K562 (cell line): ENCODE data around the gene PDE4A. TPM values are rescaled to one million over a fixed set of nuclear protein-coding genes. Genes with fewer than 3 reads are reported as not detected.
A peak's percentile ranks its signal among the peaks of the same experiment; 100 is the strongest.

Experiments used
- CC2D1A ChIP-seq: fragments of 450-650 bp; IDR thresholded peaks from 2 replicates; pipeline ENCODE4 v1.6.1; 2017; ENCODE audit warnings: mild to moderate bottlenecking
- CTBP1 ChIP-seq: fragments of 450-650 bp; IDR thresholded peaks from 2 replicates; pipeline ENCODE4 v1.6.1; 2016; ENCODE audit warnings: borderline replicate concordance
- ERF ChIP-seq: fragments of 450-650 bp; formaldehyde crosslinking; IDR thresholded peaks from 2 replicates; pipeline ENCODE4 v1.4.0; 2020; ENCODE audit warnings: mild to moderate bottlenecking, mixed read lengths
- FOS ChIP-seq: IDR thresholded peaks from 3 replicates; pipeline ENCODE4 v1.6.1; 2011; ENCODE audit not compliant: insufficient read length; ENCODE audit errors: extremely low read depth
- KAT2B ChIP-seq: IDR thresholded peaks from one replicate; pipeline ENCODE4 v1.6.1; 2012; ENCODE audit warnings: low read depth, mild to moderate bottlenecking, control low read depth, inconsistent platforms, low read length, moderate library complexity
- L3MBTL2 ChIP-seq: fragments of 450-650 bp; IDR thresholded peaks from 2 replicates; pipeline ENCODE4 v1.6.1; 2016; ENCODE audit warnings: mild to moderate bottlenecking, moderate library complexity
- LCOR ChIP-seq: sonication (generic); formaldehyde crosslinking; IDR thresholded peaks from 2 replicates; pipeline ENCODE4 v1.8.0; 2022; ENCODE audit warnings: mild to moderate bottlenecking, missing genetic modification reagents
- MAFK ChIP-seq: IDR thresholded peaks from 2 replicates; pipeline ENCODE4 v1.6.1; 2011; ENCODE audit warnings: low read length, improper control_type of control experiment
- MEIS2 ChIP-seq: fragments of 450-650 bp; IDR thresholded peaks from 2 replicates; pipeline ENCODE4 v1.6.1; 2014; ENCODE audit warnings: mild to moderate bottlenecking; ENCODE audit not compliant: partially characterized antibody
- NFE2 ChIP-seq: IDR thresholded peaks from 2 replicates; pipeline ENCODE4 v1.6.1; 2014; ENCODE audit warnings: antibody characterized with exemption, low read depth
- PURB ChIP-seq: sonication (generic); formaldehyde crosslinking; IDR thresholded peaks from 2 replicates; pipeline ENCODE4 v1.9.0; 2021; ENCODE audit warnings: low read depth, mild to moderate bottlenecking, missing genetic modification reagents
- RFX7 ChIP-seq: fragments of 250-450 bp; sonication (Bioruptor Pico); IDR thresholded peaks from 2 replicates; pipeline ENCODE4 v1.5.1; 2021; ENCODE audit warnings: mild to moderate bottlenecking
- SIX5 ChIP-seq, 2 experiments: IDR thresholded peaks; 2 replicates each; pipeline ENCODE4 v1.6.1; 2011; ENCODE audit warnings: low read length in 2 of 2, borderline replicate concordance in 1 of 2, low read depth in 1 of 2, mild to moderate bottlenecking in 1 of 2, moderate library complexity in 1 of 2; ENCODE audit not compliant: insufficient read depth in 1 of 2
- SMARCA5 ChIP-seq: fragments of 450-650 bp; IDR thresholded peaks from 2 replicates; pipeline ENCODE4 v1.6.1; 2016
- ZNF354B ChIP-seq: fragments of 250-450 bp; sonication (Bioruptor Pico); IDR thresholded peaks from 2 replicates; pipeline ENCODE4 v1.4.0; 2020
- polyA plus RNA-seq, 8 experiments: library from polyadenylated mRNA; depleted of rRNA in 4 of 8; stranded (reverse) in 5 of 8; unstranded in 3 of 8; fragments of >200 nt; fragmentation: Nextera tagmentation in 2 of 8; fragmentation: Illumina TruSeq in 1 of 8; extraction: Ambion mirVana in 2 of 8; extraction: Trizol in 1 of 8; gene quantifications; 2 replicates each; pipeline versions ENCODE4 v1.2.1 to v1.2.3, GENCODE V29; 2011 to 2014; ENCODE audit warnings: inconsistent platforms in 1 of 8, missing spikeins in 1 of 8
- total RNA-seq, 7 experiments: library from RNA; depleted of rRNA in 6 of 7; stranded (reverse); fragments of >200 nt in 6 of 7; fragmentation: Illumina TruSeq in 2 of 7; extraction: Trizol in 2 of 7; gene quantifications; 2 replicates each; pipeline versions ENCODE4 v1.2.1 to v1.2.3, GENCODE V29; 2011 to 2021; ENCODE audit warnings: low replicate concordance in 1 of 7
- TF ChIP-seq, protein P1 (sequence below): fragments of 250-450 bp; sonication (Bioruptor Pico); IDR thresholded peaks from 2 replicates; pipeline ENCODE4 v1.5.0; 2021
- TF ChIP-seq, protein P2 (sequence below), 2 experiments: fragments of 450-650 bp in 1 of 2; IDR thresholded peaks; 2 replicates each; pipeline ENCODE4 v1.6.1; 2011 to 2017; ENCODE audit warnings: low read depth in 2 of 2, antibody characterized with exemption in 1 of 2, borderline replicate concordance in 1 of 2, low read length in 1 of 2, mild to moderate bottlenecking in 1 of 2, mixed read lengths in 1 of 2; ENCODE audit not compliant: control insufficient read depth in 1 of 2
- TF ChIP-seq, protein P3 (sequence below): fragments of 250-450 bp; sonication (Bioruptor Pico); IDR thresholded peaks from 2 replicates; pipeline ENCODE4 v1.4.0; 2020

Gene PDE4A
- total and polyA plus RNA-seq, 9 of the 15 experiments (the other 6 are each of a cell fraction or from before 2014, with no cell fraction given), result 0.66 to 26.9 (median 4.6) TPM

DNA sequence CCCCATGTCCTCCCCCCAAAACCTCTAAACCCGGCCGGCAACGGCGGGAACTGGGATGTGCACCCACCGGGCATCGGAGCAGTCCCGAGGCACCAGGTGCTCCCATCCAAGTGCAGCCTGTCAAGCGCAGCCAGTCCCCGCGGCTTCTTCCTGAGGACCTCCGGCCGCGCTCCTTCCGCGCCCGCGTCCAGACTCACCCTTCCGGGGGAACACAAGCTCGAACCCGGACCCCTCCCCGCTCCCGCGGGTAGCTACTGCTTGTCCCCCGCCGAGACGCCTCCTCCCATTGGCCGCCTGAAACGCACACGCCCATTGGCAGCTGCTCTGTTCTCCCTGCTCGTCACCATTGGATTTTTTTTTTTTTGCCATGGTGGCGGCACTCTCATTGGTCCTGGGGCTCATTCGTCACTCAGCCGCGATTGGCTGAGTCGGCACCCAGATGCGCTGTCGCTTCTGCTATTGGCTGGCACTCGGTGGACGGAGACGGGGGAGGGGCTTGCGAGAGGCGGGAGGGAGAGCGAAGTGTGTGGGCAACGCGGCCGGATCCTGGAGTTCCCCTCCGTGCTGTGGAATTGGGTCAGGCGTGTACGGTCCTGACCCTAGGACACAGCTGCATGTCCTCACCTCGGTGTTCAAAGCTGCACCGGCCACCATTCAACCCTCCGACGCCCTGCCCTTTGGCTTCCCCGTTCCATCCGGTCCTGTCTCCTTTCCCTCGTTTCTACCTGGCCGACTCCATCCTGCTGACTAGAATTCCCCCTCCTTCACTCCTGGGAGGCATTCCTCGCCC is 39.8 kb upstream of the PDE4A start, which contains the start of gene TYK2 (continued):
- TF ChIP-seq L3MBTL2, result peak; percentile 91
- no peak; the same call in 1 of the 2 replicates for TF ChIP-seq CC2D1A
- TF ChIP-seq, protein P1, sequence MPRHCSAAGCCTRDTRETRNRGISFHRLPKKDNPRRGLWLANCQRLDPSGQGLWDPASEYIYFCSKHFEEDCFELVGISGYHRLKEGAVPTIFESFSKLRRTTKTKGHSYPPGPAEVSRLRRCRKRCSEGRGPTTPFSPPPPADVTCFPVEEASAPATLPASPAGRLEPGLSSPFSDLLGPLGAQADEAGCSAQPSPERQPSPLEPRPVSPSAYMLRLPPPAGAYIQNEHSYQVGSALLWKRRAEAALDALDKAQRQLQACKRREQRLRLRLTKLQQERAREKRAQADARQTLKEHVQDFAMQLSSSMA (CRISPR knock-in tag), result no peak
- TF ChIP-seq FOS, result peak; percentile 98
- no peak for TF ChIP-seq KAT2B
- TF ChIP-seq ERF (CRISPR knock-in tag), result no peak
- no peak for TF ChIP-seq MAFK
- no peak for TF ChIP-seq SMARCA5
- TF ChIP-seq SIX5 (IDR thresholded peaks at IDR 0.05; ENCODE audit: borderline replicate concordance in 1 of 2, insufficient read depth in 1 of 2, low read depth in 1 of 2, low read length in 2 of 2), result no peak
- TF ChIP-seq, protein P2, sequence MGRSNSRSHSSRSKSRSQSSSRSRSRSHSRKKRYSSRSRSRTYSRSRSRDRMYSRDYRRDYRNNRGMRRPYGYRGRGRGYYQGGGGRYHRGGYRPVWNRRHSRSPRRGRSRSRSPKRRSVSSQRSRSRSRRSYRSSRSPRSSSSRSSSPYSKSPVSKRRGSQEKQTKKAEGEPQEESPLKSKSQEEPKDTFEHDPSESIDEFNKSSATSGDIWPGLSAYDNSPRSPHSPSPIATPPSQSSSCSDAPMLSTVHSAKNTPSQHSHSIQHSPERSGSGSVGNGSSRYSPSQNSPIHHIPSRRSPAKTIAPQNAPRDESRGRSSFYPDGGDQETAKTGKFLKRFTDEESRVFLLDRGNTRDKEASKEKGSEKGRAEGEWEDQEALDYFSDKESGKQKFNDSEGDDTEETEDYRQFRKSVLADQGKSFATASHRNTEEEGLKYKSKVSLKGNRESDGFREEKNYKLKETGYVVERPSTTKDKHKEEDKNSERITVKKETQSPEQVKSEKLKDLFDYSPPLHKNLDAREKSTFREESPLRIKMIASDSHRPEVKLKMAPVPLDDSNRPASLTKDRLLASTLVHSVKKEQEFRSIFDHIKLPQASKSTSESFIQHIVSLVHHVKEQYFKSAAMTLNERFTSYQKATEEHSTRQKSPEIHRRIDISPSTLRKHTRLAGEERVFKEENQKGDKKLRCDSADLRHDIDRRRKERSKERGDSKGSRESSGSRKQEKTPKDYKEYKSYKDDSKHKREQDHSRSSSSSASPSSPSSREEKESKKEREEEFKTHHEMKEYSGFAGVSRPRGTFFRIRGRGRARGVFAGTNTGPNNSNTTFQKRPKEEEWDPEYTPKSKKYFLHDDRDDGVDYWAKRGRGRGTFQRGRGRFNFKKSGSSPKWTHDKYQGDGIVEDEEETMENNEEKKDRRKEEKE (IDR thresholded peaks at IDR 0.05; ENCODE audit: borderline replicate concordance in 1 of 2, control insufficient read depth in 1 of 2, low read depth in 2 of 2, low read length in 1 of 2), result no peak
- TF ChIP-seq, protein P3, sequence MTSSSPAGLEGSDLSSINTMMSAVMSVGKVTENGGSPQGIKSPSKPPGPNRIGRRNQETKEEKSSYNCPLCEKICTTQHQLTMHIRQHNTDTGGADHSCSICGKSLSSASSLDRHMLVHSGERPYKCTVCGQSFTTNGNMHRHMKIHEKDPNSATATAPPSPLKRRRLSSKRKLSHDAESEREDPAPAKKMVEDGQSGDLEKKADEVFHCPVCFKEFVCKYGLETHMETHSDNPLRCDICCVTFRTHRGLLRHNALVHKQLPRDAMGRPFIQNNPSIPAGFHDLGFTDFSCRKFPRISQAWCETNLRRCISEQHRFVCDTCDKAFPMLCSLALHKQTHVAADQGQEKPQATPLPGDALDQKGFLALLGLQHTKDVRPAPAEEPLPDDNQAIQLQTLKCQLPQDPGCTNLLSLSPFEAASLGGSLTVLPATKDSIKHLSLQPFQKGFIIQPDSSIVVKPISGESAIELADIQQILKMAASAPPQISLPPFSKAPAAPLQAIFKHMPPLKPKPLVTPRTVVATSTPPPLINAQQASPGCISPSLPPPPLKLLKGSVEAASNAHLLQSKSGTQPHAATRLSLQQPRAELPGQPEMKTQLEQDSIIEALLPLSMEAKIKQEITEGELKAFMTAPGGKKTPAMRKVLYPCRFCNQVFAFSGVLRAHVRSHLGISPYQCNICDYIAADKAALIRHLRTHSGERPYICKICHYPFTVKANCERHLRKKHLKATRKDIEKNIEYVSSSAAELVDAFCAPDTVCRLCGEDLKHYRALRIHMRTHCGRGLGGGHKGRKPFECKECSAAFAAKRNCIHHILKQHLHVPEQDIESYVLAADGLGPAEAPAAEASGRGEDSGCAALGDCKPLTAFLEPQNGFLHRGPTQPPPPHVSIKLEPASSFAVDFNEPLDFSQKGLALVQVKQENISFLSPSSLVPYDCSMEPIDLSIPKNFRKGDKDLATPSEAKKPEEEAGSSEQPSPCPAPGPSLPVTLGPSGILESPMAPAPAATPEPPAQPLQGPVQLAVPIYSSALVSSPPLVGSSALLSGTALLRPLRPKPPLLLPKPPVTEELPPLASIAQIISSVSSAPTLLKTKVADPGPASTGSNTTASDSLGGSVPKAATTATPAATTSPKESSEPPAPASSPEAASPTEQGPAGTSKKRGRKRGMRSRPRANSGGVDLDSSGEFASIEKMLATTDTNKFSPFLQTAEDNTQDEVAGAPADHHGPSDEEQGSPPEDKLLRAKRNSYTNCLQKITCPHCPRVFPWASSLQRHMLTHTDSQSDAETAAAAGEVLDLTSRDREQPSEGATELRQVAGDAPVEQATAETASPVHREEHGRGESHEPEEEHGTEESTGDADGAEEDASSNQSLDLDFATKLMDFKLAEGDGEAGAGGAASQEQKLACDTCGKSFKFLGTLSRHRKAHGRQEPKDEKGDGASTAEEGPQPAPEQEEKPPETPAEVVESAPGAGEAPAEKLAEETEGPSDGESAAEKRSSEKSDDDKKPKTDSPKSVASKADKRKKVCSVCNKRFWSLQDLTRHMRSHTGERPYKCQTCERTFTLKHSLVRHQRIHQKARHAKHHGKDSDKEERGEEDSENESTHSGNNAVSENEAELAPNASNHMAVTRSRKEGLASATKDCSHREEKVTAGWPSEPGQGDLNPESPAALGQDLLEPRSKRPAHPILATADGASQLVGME (CRISPR knock-in tag), result no peak
- peak; percentile 34 for TF ChIP-seq CTBP1
- peak; percentile 100 for TF ChIP-seq LCOR (CRISPR knock-in tag)
- peak; percentile 45; the same call in 1 of the 2 replicates for TF ChIP-seq RFX7 (CRISPR knock-in tag)
- TF ChIP-seq NFE2, result no peak
- TF ChIP-seq ZNF354B (CRISPR knock-in tag), result no peak
- no peak for TF ChIP-seq MEIS2
- TF ChIP-seq PURB, result no peak
